Hepatocyte (in vitro differentiated cells): ENCODE data around the gene MEIS3.
"Not testable (repeated sequence)": the region's sequence is repeated elsewhere in the genome, so short reads cannot be mapped to it uniquely, and the experiment has no call there.

Source experiments
- CTCF ChIP-seq: fragments of 200-600 bp; sonication (generic); IDR thresholded peaks from 2 replicates; pipeline ENCODE4 v1.5.1; 2016; ENCODE audit warnings: antibody characterized with exemption, mild to moderate bottlenecking; ENCODE audit not compliant: poor library complexity
- EZH2 ChIP-seq: fragments of 200-600 bp; sonication (generic); IDR thresholded peaks from 2 replicates; pipeline ENCODE4 v1.6.1; 2016; ENCODE audit warnings: antibody characterized with exemption, mild to moderate bottlenecking, borderline replicate concordance

DNA sequence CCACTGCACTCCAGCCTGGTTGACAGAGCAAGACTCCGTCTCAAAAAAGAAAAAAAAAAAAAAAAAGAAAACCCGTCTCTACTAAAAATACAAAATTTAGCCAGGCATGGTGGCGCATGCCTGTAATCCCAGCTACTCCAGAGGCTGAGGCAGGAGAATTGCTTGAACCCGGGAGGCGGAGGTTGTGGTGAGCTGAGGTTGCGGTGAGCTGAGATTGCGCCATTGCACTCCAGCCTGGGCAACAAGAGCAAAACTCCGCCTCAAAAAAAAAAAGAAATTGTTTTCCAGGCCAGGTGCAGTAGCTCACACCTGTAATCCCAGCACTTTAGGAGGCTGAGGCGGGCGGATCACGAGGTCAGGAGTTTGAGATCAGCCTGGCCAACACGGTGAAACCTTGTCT is 32.7 kb downstream of the MEIS3 start:
- not testable (repeated sequence) for TF ChIP-seq CTCF, EZH2
